ENCODE results near the gene SLC27A4.

GRCh38 chr9:128339761-128340690 is at the start of gene SLC27A4:
- TF ChIP-seq POLR2A (IDR thresholded peaks at IDR 0.05) (no peak), CTCF (IDR thresholded peaks at IDR 0.05 in 8 of 11, conservative IDR thresholded peaks at IDR 0.05 in 3 of 11) (no peak), POLR2AphosphoS5 (IDR thresholded peaks at IDR 0.05) (peak; percentile 37 to 67 (median 65))

All from spleen (tissue), 7 donors.